Chondrocyte (in vitro differentiated cells): ENCODE results near the gene TTC33. TPM values are rescaled to one million over a fixed set of nuclear protein-coding genes. Genes with fewer than 3 reads are reported as not detected.

Source experiments
- DNase-seq: peaks from one replicate; pipeline ENCODE4 v3.0.0; 2021; ENCODE audit warnings: mixed read lengths, low spot score
- H3K27ac Mint-ChIP-seq: one replicate; pipeline ENCODE4 v1.8.0; 2021; ENCODE audit warnings: mild to moderate bottlenecking, moderate library complexity, mixed read lengths; ENCODE audit not compliant: unreplicated experiment
- H3K27me3 Mint-ChIP-seq: 2 replicates; pipeline ENCODE4 v1.8.0; 2021; ENCODE audit warnings: low read depth, mixed read lengths
- H3K36me3 Mint-ChIP-seq: 2 replicates; pipeline ENCODE4 v1.8.0; 2021; ENCODE audit warnings: low read depth, mixed read lengths
- H3K4me1 Mint-ChIP-seq: 2 replicates; pipeline ENCODE4 v1.8.0; 2021; ENCODE audit warnings: low read depth, mild to moderate bottlenecking, mixed read lengths
- H3K4me3 Mint-ChIP-seq: one replicate; pipeline ENCODE4 v1.8.0; 2021; ENCODE audit warnings: mild to moderate bottlenecking, moderate library complexity, mixed read lengths; ENCODE audit not compliant: unreplicated experiment
- H3K9me3 Mint-ChIP-seq: 2 replicates; pipeline ENCODE4 v1.8.0; 2021; ENCODE audit warnings: low read depth, mixed read lengths
- CTCF ChIP-seq: fragments of 200-600 bp; sonication (generic); IDR thresholded peaks from 2 replicates; pipeline ENCODE4 v1.5.0; 2021; ENCODE audit warnings: antibody characterized with exemption, mild to moderate bottlenecking, moderate library complexity
- total RNA-seq: library from RNA; stranded (reverse); gene quantifications from 3 replicates; pipeline ENCODE4 v1.2.1, GENCODE V29; 2021

The TTC33 gene
- total RNA-seq, 1 donor from 2014 or later: 14.3 TPM

- Mint-ChIP-seq H3K4me1 (peaks cover 48% of the 10 kb centered on the region), H3K27ac (no peak overlapping the region), H3K9me3 (peaks cover 4% of the 10 kb centered on the region), H3K27me3 (no peaks in the 10 kb centered on the region), H3K4me3 (no peak overlapping the region), H3K36me3 (no peaks in the 10 kb centered on the region)
- no peak for TF ChIP-seq CTCF
- DNase-seq: no peak
Measured at GRCh38 chr5:40554813-40555212, 200.9 kb downstream of the TTC33 start.

- no peaks in the 10 kb centered on the region for H3K27me3 Mint-ChIP-seq
- no peak overlapping the region for H3K27ac Mint-ChIP-seq
- peaks cover 48% of the 10 kb centered on the region for H3K4me1 Mint-ChIP-seq
Measured at GRCh38 chr5:40554054-40554453, 201.7 kb downstream of the TTC33 start.

GRCh38 chr5:40552981-40553380 lies 202.8 kb downstream of the TTC33 start:
- no peak overlapping the region for H3K4me3 Mint-ChIP-seq
- H3K9me3 Mint-ChIP-seq: peaks cover 4% of the 10 kb centered on the region
- DNase-seq: no peak
- no peak for TF ChIP-seq CTCF
- H3K27ac Mint-ChIP-seq: no peak overlapping the region
- no peaks in the 10 kb centered on the region for H3K36me3 Mint-ChIP-seq
- peaks cover 48% of the 10 kb centered on the region for H3K4me1 Mint-ChIP-seq
- H3K27me3 Mint-ChIP-seq: no peaks in the 10 kb centered on the region

More at GRCh38 chr5:40554054-40554453, 201.7 kb downstream of the TTC33 start:
- no peak for TF ChIP-seq CTCF
- H3K36me3 Mint-ChIP-seq: no peaks in the 10 kb centered on the region
- DNase-seq: no peak
- peaks cover 4% of the 10 kb centered on the region for H3K9me3 Mint-ChIP-seq
- no peak overlapping the region for H3K4me3 Mint-ChIP-seq

GRCh38 chr5:40551496-40552491 lies 204.0 kb downstream of the TTC33 start:
- Mint-ChIP-seq H3K36me3 (no peaks in the 10 kb centered on the region), H3K27me3 (no peaks in the 10 kb centered on the region), H3K27ac (peak overlapping the region; percentile 77), H3K4me3 (no peak overlapping the region), H3K9me3 (peaks cover 4% of the 10 kb centered on the region), H3K4me1 (peaks cover 41% of the 10 kb centered on the region)
- no peak for TF ChIP-seq CTCF
- no peak for DNase-seq

- no peak overlapping the region for H3K27ac Mint-ChIP-seq
- no peak overlapping the region for H3K4me3 Mint-ChIP-seq
- no peak for DNase-seq
- no peaks in the 10 kb centered on the region for H3K27me3 Mint-ChIP-seq
- H3K4me1 Mint-ChIP-seq: peaks cover 40% of the 10 kb centered on the region
- no peak for TF ChIP-seq CTCF
- no peaks in the 10 kb centered on the region for H3K36me3 Mint-ChIP-seq
- peaks cover 4% of the 10 kb centered on the region for H3K9me3 Mint-ChIP-seq
Measured at GRCh38 chr5:40550481-40550880, 205.3 kb downstream of the TTC33 start.
